ENCODE data around the gene QPCT.
A peak's percentile ranks its signal among the peaks of the same experiment; 100 is the strongest.
"Not testable (repeated sequence)": the region's sequence is repeated elsewhere in the genome, so short reads cannot be mapped to it uniquely, and the experiment has no call there.

The QPCT gene

GRCh38 chr2:37344453-37345361 lies at the start of gene QPCT:
QPCT (plus strand) TSS chr2:37344630; CDS start chr2:37344732, 102 bp downstream.
- DNase-seq = peak in 1 of 2 experiments; percentile 56

GRCh38 chr2:37294858-37295257 lies 49.6 kb upstream of the QPCT start:
- not testable (repeated sequence) for DNase-seq

DNA sequence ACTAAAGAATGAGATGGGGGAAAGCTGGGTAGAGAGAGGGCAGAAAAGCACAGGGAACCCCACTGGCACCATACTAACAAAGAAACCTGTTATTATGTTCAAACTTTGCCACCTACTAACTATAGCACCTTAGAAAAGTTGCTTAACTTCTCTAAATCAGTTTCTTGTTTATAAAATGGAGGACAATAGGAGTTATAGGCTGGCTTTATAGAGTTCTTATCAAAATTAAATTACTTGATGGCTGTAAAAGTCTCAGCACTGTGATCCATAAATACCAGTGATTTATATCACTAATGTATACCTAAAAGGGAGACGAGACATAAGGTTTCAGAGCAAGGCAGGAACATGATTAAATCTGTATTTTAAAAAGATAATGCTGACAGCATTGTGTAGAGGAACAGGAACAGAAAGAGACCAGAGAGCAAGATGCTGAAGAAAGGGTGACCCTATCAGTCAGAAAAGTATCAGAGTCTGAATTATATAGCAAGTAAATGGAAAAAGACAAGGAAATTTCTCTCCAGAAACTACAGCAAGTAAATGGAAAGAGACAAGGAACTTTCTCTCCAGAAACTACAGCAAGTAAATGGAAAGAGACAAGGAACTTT lies 48.9 kb upstream of the QPCT start:
- DNase-seq = no peak

DNA sequence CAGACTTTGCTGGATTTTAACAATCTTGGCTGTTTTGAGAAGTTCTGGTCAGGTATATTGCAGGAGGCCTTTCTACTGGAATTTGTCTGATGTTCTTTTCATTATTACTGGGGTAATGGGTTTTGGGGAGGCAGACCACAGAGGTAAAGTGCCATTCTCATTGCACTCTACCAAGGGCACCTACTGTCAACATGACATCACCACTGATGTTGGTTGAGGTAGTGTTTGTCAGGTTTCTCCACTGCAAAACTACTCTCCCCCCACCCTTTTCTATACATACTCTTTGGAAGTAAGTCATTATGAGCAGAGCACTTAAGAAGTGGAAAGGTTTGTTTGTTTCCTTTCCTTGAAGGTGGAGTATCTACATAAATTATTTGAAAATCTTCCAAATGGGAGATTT lies 46.8 kb upstream of the QPCT start:
- DNase-seq = no peak

DNA sequence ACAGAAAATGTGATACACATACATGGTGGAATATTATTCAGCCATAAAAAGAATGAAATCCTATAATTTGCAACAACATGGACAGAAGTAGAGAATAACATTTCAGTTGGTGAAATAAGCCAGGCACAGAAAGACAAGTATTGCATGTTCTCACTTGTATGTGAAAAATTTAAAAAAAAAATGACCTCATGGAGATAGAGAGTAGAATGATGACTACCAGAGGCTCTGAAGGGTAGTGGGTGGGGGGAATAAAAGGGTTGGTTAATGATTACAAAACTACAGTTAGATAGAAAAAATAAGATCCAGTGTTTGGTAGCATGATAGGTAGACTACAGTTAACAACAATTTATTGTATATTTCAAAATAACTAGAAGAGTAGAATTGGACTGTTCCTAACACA lies 44.3 kb upstream of the QPCT start:
- DNase-seq = no peak

- DNase-seq = no peak
Measured at GRCh38 chr2:37300578-37300977, 43.9 kb upstream of the QPCT start.

DNA sequence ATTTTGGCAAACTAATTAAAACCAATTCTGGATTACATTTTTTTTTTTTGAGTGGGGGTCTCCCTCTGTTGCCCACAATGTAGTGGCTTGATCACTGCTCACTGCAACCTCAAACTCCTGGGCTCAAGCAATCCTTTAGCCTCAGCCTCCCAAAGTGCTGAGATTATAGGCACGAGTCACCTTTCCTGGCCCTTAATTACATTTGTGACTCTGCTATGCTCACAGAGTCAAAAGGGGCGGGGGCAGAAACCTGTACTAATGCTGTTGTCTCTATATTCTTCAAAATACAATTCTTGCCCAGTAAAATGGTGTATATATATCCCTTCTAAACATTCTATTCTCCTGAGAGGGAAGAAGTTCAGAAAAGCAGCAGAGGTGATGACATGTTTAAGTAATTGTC lies 43.0 kb upstream of the QPCT start:
- DNase-seq = no peak

DNA sequence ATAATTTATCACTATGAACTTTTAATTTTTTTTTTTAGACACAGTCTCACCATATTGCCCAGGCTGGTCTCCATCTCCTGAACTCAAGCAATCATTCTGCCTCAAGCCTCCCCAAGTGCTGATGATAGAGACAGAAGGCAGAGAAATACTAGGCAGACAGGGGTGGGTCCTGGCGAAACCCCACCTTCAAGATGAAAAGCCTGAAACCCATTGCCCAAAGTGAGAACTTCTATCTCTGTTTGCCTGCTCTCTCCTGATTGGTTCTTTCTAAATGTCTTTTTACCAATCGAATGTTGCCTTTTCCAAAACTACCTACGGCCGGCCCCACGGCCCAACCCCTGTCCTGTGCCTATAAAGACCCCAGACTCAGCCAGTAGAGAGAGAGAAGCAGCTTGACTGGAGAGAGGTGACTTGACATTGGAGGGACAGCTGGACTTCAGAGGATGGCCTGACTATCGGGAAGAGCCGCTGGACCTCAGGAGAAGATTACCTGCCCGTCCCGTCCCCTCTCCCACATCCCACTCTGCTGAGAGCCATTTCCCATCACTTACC lies 41.7 kb upstream of the QPCT start:
- no peak for DNase-seq

- DNase-seq = no peak
Measured at GRCh38 chr2:37306024-37306423, 38.4 kb upstream of the QPCT start.

DNA sequence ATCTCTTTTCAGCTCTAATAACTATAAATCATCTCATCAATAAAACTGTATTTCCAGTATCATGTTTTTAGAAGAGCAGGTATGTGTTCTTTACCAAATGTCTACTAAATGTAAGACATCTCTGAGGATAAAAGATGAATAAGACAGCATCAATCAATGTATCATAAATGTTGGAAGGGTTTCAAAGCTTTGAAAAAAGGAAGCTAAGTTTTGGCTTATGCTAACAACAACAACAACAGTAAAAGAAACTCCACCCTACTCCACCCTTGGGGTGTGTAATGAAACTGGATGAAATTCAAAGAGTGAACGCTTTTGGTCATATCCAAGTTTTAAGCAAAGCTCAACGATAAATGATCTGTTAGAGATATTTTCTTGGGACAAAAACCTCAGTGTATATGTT lies 36.9 kb upstream of the QPCT start:
- DNase-seq = no peak

- DNase-seq = no peak
Measured at GRCh38 chr2:37315364-37315763, 29.1 kb upstream of the QPCT start.

DNA sequence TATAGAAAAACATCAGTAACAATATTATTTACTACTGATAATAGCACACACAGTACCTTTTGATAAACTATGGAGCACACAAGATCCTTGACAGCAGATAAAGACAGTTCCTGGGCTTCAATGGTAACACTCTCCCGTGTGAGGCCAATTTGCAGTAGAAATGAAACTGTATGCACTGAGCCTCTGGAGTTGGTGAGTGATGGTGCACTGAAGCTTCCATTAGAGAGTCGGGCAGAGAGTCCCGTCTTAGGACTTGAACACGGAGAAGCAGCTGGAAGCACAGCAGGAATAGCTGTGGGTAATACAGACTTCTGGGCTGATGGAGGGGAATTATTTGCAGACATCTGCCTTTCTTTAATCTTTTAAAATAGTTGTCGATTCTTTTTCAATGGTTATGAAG lies 28.2 kb upstream of the QPCT start:
- DNase-seq = no peak

DNA sequence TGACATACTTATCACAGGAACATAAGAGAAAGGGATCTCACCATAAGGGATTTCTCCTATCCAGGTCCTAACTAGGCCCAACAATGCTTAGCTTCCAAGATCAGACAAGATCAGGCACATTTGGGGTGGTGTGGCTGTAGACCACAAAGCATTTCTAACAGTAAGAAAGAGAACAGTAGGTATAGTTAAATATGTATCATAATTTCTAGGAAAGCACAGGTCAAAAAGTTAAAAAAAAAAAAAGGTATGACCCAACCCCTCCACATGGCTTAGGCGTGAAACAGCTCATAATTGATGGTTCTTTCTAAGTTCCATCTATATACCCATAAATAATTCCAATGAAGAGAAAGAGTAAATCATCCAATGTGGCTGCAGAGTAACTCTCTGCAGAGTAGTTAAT lies 26.7 kb upstream of the QPCT start:
- DNase-seq = no peak

- no peak for DNase-seq
Measured at GRCh38 chr2:37318401-37318800, 26.0 kb upstream of the QPCT start.

DNA sequence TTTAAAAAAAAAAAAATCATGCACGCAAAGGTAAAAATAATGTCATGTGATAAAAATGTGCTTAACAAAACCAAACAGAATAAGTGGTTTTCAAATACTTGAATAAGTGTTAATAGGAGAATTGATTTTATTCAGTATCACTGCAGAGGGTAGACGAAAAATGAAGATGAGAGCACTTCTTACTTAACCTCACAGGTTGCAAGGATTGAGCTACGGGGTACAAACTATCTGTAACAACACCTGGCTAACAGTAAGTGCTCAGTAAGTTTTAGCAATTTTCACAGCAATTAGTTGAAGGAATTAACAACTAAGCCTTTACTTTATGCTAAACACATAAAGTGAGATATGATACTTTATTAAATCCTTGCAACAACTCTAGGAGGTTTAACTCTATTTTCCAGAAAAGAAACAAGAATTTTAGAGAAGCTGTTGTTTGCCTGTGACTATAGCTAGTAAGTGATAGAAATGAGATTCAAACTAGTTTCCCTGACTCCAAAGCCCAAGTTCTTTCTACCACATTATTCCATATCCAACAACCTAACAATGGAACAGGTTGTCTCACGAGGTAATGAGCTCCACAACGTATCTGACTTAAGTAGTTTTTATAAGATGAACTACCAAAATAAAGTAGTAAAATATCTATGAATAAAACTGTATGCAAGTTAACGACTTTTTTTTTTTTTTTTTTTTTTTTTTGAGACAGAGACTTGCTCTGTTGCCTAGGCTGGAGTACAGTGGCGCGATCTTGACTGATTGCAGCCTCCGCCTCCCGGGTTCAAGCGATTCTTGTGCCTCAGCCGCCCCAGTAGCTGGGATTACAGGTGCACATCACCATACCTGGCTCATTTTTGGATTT lies 24.4 kb upstream of the QPCT start:
- DNase-seq = no peak

- no peak for DNase-seq
Measured at GRCh38 chr2:37321029-37321682, 23.3 kb upstream of the QPCT start.

DNA sequence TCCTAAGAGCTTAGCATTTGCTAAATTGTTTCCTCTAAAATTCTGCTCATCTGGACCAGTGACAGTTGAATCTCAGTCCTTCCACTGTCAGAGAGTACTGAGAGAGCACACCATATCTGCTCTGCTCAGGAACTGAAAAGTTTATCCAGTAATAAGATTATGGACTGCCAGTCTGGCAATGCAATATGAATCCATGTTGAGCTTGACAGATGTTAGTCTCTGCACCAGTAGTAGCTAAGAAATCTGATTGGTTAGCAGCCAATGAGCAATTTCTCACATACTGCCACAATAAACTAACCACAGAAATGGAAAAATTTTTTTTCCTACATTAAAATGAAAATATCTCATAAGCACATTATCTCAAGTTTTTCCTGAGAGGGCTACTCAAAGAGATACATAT lies 22.1 kb upstream of the QPCT start:
- no peak for DNase-seq

GRCh38 chr2:37323176-37323780 lies 21.2 kb upstream of the QPCT start:
- DNase-seq = no peak

- DNase-seq = peak in 1 of 2 experiments; percentile 14
Measured at GRCh38 chr2:37323781-37324535, 20.5 kb upstream of the QPCT start.

DNA sequence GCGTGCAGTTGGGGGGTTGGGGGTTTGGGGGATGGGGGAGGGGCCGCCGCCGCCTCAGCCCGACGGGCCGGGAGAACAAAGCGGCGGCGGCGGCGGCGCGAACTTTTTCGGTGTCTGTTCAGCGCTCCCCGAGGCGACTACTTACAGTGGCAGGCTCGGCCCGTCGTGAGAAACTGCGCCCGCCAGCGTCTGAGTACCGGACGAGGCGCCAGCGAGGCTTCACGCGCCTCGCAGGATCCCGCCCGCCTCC lies 20.0 kb upstream of the QPCT start:
- DNase-seq = no peak

GRCh38 chr2:37324786-37325624 lies 19.4 kb upstream of the QPCT start, which contains the start of gene PRKD3:
PRKD3 (minus strand) TSS chr2:37324833; CDS start chr2:37316524, 8,309 bp downstream.
- DNase-seq = peak; percentile 40 to 72
